NCI-H1105 (cell line): ENCODE data around the gene DDX1.

Experiments
- DNase-seq: peaks from one replicate; lab custom pipeline; 2025; lab: John Stamatoyannopoulos, UW

DDX1 gene

DNA sequence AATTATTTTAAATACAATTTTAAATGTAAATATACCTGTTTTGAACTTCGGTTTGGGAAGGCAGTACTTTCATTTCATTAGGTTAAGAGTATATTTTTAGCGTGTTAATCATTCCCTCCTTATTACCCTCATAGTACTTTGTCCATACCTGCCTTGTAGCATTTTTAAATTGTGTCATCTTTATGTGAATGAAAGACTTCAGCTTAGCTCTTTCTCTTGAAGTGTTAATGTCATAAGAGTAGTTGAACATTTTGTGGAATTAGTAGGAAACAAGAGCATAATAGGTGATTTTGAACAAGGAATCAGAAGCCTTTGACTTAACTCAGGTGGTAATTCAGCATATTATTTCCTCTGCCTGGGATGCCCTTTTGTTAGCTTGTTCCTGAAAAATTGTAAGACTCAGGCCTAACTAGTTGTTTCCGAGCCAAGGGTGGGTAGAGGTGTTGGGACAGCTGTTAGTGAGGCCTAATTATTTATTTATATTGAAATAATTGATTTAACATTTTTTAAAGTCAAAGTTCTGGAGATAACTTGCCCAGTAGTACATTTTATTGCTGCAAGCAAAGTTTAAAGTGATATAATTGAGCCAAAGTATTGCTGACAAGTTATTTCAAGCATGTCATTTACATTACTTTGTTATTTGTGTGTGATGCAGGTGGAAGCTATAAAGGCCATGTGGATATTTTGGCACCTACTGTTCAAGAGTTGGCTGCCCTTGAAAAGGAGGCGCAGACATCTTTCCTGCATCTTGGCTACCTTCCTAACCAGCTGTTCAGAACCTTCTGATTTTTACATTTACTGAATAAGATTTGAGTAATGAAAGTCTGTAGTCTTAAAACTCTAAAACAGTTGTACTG is 38.7 kb downstream of the DDX1 start:
- DNase-seq = no peak

DNA sequence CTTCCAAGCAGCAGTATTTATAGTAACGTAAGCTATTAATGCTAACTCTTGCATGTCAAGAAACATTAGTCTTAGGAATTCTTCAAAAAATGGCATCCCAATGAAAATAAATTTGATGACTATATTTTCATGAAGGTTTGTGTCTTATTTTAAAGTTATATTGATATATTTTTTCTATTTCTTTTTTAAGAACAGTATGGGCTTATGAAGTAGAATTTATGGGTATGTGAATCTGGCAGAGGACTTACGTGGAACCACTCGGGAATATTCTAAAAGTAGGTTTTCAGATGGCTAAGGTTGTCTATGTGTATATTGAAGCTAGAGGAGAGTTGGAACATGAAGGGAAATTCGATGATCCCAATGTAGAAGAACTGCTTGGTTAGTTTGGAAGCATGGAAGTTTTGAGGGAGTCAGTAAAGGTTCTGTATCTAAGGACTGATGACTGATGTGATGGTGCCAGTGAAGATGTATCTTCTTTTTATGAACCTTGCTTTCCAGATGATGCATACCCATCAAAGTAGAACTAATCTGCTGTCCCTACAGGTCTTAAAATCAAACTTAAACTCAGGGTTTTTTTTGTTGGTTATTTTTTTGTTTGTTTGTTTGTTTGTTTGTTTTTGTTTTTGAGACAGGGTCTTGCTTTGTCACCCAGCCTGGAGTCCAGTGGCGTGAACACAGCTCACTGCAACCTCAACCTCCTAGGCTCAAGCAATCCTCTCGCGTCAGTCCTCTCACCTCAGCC is 39.5 kb downstream of the DDX1 start:
- no peak for DNase-seq

DNA sequence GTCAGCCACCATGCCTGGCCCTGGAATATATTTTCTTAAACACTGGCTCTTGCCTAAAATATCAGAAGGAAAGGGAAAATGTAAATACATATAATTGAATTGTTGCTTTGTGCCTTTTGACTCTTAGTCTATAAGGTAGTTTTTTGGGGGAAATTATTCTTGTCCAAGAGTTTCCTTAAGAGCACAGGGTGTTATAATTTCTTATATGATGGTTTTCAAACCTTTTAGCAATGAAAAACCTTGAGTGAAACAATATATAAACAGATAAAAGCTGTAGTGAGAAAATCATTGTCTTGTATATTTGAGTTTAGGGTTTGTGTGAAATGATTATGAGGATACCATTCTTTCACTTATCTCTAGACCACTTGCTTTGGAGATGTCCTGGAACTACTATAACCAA is 40.2 kb downstream of the DDX1 start:
- DNase-seq = no peak

DNA sequence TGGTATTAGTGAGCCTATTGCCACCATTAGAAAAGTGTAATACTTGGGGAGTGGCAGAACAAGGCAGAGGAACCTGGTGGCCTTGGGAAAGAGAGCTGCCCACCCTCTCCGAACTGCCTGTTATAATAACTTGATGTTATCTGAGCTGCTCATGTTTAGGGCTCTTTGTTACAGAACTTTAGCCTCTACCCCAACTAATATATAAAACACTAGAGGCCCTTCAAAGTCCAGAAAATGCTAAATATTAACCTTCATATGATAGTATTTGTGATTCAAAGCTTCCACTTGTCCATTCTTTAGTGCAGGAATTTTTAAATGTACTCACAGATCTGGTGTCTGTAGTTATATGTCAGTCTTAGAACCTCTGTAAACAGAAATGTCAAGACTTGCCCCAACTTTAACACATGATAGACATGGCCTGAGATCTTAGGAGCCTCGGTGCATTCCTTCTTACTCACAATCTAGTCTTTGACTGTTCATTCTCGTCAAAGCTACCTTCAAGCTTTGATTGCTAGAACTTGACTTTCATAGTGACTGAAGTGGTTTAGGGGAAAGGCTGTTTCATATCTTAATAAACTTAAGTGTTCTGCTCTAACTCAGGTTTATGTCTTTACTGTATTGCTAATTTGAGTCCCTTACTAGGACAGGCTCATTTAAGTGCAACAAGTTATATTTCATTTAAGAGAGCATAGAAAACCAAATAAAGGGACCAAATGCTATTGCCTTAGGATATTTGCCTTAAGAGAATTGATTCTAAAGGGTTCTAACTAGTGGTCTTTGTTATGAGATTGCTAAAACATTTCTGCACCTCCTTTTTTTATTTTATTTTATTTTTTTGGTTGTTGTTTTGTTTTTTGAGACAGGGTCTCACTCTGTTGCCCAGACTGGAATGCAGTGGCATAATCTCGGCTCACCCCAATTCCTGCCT is 41.6 kb downstream of the DDX1 start:
- no peak for DNase-seq

DNA sequence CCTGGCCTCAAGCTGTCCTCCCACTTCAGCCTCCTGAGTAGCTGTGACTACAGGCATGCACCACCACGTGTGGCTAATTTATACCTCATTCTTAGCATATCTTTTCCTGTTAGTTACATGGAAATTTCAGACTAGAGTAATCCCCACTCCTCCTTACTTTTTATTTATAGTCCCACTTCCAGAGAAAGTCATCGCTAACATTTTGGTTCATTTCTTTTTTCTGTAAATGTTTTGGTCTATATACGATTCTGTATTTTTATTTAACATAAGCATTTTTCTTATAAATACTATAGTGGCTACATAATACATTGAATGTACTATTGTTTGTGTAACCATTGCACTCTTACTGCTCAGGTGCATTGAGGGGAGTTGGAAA is 42.3 kb downstream of the DDX1 start:
- no peak for DNase-seq

DNA sequence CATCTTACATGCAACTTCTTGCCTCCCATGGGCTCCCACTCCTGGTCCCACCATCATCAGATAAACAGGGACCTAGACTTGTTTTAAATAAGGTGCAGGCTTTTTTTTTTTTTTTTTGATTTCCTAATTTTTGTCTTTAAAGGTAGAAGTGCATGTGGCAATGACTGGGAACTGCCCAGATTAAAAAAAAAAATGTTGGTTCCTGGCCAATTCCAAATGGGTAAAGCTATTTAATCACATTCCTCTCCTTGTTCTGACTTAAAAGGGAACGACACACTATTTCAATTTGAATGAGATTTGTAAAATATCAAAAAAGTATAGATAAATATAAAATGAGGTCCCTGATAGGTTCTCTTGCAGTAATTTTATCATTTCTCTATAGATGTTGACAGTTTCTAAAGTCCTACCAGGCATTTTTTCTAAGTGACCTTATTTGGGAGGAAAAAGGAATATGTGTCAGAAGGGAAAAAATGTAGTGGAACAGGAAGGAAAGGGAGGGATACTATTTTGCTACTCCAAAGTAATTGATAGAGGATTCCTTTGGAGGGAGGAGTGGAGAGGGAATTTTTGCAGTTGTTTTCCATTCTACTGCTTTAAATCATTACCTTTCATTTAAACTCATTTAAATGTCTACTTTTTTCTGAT is 43.3 kb downstream of the DDX1 start:
- no peak for DNase-seq

DNA sequence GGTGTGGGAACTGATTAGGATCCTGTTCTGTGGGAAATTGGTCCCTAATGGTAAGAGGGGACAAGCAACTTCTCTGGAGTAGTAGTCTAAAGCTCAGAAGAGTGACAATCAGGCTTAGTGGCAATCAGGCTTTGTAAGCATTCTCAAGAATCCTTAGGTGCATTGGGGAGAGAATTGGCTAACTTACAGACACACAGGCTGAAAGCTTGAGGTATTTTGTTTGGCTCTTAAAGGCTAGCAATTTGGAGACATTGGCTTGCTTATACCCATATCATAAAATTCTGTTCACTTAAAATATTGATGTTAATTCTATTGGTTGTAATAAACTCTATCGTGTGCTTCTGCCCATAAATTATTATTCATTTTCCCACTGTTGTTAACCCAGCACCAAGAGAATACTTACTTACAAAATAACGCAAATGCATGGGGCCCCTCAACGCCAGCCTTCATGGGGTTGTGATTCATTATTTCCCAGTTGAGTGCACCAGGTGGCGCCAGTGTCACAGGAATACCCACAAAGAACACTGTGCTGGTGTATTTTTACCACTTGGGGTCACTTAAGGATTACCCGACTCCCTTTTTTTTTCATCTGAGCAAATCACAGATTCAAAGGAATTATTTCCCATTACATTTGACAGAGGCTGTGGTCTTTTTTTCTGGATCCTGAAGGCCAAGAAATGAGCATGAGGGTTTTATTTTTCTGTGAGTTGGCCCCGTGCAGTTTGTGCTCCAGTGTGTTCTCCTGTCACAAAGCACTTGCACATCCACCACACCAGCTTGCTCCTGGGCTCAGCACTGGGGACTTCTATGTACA is 45.5 kb downstream of the DDX1 start:
- DNase-seq = peak; percentile 24

DNA sequence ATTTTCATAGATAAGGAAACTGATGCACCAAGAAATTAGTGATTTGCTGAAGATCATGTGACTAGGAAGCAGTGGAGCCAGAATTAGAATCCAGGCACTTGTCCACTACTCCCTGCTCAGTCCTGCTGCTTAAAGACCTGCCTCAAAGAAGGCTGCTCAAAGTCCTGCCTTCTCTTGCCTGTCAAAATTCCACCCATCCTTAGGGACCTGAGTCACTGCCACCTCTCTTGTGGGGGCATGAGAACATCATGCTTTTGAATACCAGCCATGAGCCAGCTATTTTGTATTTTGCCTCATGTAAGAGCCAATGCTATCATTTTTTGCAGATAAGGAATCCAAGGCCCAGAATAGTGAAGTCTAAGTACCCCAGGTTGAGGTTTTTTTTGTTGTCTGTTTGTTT is 47.1 kb downstream of the DDX1 start:
- DNase-seq = no peak

DNA sequence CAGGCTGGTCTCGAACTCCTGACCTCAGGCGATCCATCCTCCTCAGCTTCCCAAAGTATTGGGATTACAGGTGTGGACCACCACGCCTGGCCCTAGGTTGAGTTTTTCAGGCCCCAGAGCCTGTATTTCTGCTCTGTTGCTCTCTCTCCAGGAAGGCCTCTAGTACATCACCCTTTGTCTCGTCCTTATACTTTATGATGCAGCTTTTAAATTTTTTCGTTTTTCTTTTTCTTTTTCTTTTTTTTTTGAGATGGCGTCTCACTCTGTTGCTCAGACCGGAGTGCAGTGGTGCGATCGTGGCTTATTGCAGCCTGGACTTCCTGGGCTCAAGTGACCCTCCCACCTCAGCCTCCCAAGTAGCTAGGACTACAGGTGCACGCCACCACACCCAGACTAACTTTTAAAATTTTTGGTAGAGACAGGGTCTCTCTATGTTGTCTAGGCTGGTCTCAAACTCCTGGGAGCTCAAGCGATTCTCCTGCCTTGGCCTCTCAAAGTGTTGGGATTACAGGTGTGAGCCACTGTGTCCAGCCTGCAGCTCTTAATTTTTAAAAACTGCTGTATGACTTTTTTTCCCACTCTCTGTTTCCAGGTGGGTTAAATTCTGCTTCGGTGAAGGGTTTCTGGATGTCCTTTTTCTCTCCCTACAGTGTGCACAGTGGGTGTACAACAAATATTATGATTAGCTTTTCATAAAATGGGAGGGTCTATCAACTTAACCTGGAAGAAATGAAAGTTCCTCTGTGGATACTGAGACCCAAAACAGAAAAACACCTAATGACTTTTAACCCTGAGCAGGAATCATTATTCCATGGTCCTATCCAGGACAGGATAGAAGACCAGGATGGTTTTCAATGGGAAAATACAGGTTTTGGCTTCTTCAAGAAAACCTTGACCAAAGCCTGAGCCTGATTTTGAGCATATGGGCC is 47.9 kb downstream of the DDX1 start:
- DNase-seq = no peak

DNA sequence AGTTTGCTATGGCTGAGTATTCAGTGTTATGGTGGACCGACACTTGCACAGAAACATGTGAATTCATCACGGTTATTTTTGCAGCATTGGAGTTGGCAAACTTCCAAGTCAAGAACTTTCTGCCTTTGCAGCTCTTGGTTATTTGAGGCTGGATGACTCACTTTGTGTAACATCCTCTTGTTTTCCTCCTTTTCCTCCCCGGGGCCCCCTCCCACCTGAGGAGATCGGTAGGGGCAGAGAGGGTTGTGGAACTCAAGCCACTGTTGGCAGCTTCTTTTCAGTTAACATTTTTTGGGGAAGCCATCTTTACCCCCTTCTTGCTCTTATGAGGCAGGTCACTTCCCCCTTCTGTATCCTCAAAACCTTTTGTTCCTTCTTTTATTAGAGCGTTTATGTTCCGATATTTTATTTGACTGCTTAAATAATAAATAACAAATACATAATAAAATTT is 48.6 kb downstream of the DDX1 start:
- no peak for DNase-seq

DNA sequence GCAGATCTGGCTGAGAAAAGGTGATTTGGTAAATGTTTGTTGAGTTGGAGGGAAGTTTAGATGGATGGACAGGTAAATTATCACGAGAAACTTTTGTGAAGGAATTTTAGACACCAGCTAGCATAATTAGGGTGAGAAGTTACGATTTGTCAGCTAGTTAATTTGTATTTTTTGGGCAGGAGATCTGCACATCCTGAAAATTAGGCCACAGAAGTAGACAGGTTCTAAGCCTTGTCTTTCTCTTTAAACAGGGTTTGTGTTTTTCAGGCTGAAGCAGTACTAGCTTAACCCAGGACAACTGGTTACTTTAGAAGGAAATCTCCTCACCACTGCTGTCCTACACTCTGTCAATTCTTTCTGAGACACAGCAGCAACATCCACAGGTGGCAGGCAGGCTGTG is 49.1 kb downstream of the DDX1 start:
- DNase-seq = no peak

DNA sequence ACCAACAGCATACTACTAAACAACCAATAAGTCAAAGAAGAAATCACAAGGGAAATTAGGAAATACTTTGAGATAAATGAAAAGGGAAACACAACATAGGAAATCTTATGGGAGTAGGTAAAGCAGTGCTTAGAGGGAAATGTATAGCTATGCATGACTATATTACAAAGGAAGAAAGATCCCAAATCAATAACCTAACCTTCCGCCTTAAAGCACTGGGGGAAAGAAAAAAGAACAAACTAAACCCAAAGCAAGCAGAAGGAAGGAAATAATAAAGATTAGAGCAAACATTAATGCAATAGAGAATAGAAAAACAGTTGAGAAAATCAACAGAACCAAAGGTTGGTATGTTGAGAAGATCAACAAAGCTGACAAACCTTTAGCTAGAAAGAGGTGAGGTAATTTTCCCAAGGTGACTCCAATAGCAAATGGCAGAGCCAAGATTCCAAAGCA is 49.9 kb downstream of the DDX1 start:
- no peak for DNase-seq

DNA sequence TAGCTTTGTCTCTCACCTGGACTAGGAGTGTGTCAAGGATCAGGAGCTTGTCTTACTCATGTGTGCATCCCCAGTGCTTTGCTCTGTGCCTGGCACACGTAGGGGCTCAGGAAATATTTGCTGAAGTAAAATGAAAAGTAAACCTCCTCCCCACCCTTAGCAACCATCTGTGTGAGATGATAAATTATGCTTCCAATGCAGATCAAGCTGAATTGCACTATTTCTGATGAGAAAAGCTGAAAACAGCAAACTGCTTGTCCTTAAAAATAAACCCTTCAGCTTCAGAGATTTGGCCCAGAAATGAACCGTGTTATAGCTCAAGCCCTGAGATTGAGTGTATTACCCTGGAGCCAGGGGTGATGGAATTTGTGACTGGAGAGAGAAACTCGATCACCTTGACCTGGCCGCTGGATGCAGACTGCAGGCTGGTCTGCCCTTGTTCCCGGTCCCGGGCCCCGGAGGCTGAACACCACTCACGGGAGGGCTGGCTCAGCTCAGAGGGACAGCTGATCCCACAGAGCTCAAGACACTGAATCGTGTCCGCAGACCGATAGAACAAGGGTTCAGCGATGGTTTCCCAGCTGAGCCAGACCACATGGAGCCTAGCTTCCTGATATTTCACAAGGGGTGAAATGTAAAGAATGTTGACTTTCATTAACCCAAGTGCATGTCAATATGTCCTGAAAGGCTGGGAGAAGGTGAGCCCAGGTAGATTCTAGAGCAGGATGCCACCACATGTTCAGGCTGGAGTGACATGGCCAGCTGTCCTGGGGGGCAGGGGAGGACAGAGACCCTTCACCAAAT is 50.5 kb downstream of the DDX1 start:
- no peak for DNase-seq

DNA sequence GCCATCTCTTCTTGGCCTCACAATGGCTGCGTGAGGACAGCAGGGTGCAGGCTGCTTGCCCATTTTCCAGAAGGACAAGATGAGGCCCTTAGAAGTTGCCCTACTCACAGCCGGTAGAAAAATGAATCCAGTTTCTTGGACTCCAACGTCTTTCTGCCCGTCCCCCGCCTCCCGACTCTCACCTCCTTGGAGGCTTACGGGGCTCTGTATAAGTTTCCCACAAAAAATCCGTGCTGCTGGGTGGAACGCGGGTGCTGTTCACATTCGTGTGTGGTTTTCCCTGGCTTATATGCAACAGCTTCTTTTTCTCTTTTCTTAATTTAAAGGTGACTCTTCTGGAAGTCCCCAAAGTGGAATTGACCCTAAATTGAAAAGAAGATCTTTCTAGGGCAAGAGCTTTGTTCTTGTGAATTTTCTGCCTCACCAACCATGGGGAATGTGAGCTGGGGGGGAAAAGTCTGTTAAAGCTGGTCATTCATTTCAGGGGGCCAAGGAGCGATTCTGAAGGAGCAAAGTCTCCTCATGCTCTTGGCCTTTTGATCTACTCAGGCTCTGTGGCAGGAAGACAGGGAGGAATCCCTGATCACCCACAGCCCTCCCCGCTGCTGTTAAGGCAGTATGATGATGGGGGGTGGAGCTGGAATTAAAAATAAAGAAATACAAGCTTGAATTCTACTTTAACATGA is 51.3 kb downstream of the DDX1 start:
- no peak for DNase-seq

DNA sequence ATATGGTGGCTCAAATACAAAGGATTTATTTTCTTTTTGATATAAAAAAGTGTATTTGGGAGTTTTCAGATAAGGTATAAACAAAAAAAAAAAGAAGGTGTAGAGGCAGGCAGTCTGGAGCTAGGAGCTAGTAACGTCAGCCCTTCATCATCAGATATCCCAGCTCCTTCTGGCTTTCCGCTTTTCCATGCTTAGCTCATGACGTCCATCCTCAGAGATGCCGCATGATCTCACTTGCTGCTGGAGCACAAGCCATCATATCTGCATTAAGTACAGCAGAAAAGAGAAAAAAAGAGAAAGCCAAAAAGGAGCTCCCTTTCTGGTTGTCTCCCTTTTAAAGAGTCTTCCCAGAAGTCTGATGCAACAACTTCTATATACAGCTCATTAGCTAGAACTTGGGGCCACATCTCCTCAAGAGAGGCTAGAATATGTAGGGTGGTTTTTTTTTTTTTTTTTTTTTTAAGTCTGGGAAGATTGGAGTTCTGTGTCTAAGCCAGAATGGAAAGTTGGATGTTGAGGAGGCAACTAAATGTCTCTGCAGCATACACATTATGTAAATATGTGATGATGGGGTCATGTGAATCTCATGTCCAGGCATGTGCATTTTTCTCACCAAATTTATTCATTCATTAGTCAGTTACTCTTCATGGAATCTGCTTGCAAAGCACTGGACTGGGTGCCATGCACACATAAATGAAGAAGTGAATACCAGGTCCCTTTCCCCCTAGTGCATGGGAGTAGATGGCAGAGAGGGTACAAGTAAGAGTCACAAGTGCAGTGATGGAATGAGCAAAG is 52.3 kb downstream of the DDX1 start:
- DNase-seq = no peak

DNA sequence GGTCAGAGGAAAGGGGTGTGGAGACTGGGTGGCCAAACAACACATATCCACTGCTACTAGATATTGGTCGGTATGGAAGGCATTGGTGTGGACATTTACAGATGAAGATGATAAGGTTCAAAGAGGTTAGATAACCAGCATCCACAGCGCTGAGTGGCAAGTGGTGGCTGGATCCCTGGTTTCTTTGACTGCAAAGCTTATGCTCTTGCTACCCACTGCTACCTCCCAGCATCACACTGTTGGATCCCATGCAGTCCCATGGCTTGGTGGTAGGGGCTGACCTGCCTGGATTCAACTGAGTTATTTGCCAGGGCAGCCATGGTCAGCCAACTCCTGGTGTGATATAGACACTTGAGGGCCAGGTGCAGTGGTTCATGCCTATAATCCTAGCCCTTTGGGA is 53.6 kb downstream of the DDX1 start:
- DNase-seq = no peak

DNA sequence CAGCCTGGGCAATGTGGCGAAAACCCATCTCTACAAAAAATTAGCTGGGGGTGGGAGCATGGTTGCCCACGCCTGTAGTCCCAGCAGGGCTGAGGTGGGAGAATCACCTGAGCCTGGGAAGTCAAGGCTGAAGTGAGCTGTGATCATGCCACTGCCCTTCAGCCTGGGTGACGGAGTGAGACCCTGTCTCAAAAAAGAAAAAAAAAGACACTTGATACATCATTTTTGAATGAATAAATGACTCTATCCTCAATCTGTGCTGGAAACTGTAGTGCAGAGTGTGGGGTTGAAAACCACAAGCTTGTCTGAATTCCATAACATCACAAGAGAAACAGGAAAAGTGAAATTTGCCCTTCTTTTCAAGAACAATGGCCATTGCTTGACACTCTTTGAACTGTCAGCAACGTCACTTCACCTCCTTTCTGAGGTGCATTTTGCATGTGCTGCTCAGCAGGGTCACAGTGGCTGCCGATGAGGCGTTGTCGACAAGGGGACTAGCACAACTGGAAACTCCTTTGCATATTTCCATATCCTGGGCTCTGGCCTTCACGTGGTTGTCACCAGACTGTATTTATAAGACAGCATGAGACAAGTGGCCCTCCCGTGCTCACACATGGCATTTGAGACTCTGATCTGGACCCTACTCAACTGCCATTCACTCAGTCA is 54.2 kb downstream of the DDX1 start:
- no peak for DNase-seq
